ENCODE results near the gene FLRT1. TPM values are rescaled to one million over a fixed set of nuclear protein-coding genes. Genes with fewer than 3 reads are reported as not detected.

Gene FLRT1
- total and polyA plus RNA-seq, 7 experiments from 2014 or later, result 0.05 to 0.12 TPM; not detected in 5

DNA sequence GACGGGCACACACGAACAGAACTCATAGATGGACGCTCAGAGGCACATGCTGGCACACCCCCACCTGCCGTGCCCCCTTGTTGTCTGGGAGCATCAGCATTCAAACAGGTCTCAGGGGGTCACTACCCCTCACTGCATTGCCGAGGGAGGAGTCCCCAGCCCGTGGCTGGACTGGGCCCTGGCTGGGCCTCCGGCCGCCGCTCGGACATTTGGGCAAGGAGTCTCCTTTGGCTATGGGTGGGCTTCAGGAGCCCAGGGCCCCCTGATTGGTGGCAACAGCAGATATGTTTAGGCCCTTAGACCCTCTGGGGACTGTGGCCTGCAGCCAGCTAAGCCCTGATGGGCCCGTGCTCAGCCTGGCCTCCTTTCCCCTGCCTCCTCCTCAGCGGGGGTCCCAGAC lies 41.9 kb downstream of the FLRT1 start:
- DNase-seq (no peak), ATAC-seq (no peak)
- Histone ChIP-seq H3K27me3 (ENCODE audit: control insufficient read depth in 2 of 2, insufficient read depth in 2 of 2, low read length in 2 of 2) (no peaks in the 10 kb centered on the region), H3K9me3 (ENCODE audit: control insufficient read depth in 2 of 3, low read length in 3 of 3) (no peaks in the 10 kb centered on the region), H3K27ac (ENCODE audit: low read depth, low read length) (no peak overlapping the region), H3K4me1 (ENCODE audit: control insufficient read depth in 2 of 2, insufficient read depth in 2 of 2, low read length in 2 of 2) (no peaks in the 10 kb centered on the region), H3K36me3 (ENCODE audit: control insufficient read depth in 2 of 3, insufficient read depth in 3 of 3, low read length in 3 of 3) (no peaks in the 10 kb centered on the region), H3K4me3 (ENCODE audit: low read length) (no peak overlapping the region)
- H3K36me3 Mint-ChIP-seq, result no peaks in the 10 kb centered on the region
- no peak overlapping the region for H3K4me3 Mint-ChIP-seq
- CTCF ChIA-PET, result no interaction called here
- POLR2A ChIA-PET, result no interaction called here
- intact Hi-C loops (cut with micrococcal nuclease), result no loop called here
- H3K4me1 Mint-ChIP-seq, result peaks cover 0 to 5% (median 4%) of the 10 kb centered on the region in 7 donors
- no peak overlapping the region for H3K27ac Mint-ChIP-seq
- no peaks in the 10 kb centered on the region for H3K27me3 Mint-ChIP-seq
- no peaks in the 10 kb centered on the region for H3K9me3 Mint-ChIP-seq

DNA sequence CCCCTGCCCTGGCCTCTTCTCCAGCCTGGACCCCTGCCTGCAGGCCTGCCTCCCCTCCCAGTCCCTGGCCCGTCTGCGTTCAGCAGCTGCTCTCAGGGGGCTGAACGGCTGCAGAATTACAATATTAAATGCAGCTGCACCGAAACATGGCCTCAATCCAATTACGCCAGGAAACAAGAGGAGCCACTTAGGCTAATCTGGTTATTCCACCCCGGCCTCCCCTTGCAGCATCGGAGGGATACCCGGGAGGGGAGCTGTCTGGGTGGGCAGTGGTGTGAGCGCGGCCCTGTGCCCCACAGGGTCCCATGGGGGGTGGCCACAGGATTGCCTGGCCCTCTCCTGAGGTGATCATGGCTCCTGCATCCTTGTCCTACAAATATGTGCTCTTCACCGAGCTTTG lies 42.6 kb downstream of the FLRT1 start:
- ChIA-PET POLR2A (no interaction called here), CTCF (no interaction called here)
- Mint-ChIP-seq H3K27ac (no peak overlapping the region), H3K27me3 (no peaks in the 10 kb centered on the region), H3K36me3 (no peaks in the 10 kb centered on the region), H3K4me1 (peaks cover 0 to 5% (median 4%) of the 10 kb centered on the region in 7 donors), H3K9me3 (no peaks in the 10 kb centered on the region), H3K4me3 (peak overlapping the region in 1 of 10 donors; percentile 26)
- Histone ChIP-seq H3K27ac (ENCODE audit: low read depth, low read length) (no peak overlapping the region), H3K36me3 (ENCODE audit: control insufficient read depth in 2 of 3, insufficient read depth in 3 of 3, low read length in 3 of 3) (no peaks in the 10 kb centered on the region), H3K4me3 (ENCODE audit: low read length) (no peak overlapping the region), H3K27me3 (ENCODE audit: control insufficient read depth in 2 of 2, insufficient read depth in 2 of 2, low read length in 2 of 2) (no peaks in the 10 kb centered on the region), H3K4me1 (ENCODE audit: control insufficient read depth in 2 of 2, insufficient read depth in 2 of 2, low read length in 2 of 2) (no peaks in the 10 kb centered on the region), H3K9me3 (ENCODE audit: control insufficient read depth in 2 of 3, low read length in 3 of 3) (no peaks in the 10 kb centered on the region)
- intact Hi-C loops (cut with micrococcal nuclease), result no loop called here
- DNase-seq, result no peak
- ATAC-seq, result no peak

DNA sequence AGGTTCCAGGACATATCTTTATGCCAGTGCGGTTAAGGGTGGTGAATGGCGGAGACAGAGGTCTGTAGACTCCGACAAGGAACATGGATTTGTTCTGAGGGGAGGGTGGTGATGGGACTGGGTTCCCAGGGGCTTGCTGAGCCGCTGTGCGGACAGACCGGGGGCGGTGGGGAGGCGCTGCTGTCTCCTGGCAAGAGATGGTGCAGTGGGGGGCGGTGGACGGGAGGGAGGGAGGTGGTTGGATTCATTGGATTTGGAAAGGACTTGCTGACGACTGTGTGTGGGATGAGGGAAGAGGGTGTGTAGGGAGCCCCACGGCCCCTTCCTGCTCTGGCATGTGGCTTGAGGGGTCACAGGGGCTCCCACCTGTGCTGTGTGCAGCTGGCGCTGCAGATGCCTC lies 43.2 kb downstream of the FLRT1 start:
- no peaks in the 10 kb centered on the region for H3K4me1 ChIP-seq (ENCODE audit: control insufficient read depth in 2 of 2, insufficient read depth in 2 of 2, low read length in 2 of 2)
- intact Hi-C loops (cut with micrococcal nuclease), result no loop called here
- DNase-seq (no peak), ATAC-seq (no peak)
- Mint-ChIP-seq H3K27ac (no peak overlapping the region), H3K36me3 (no peaks in the 10 kb centered on the region), H3K4me3 (no peak overlapping the region), H3K27me3 (no peaks in the 10 kb centered on the region), H3K4me1 (peaks cover 0 to 5% (median 4%) of the 10 kb centered on the region in 7 donors), H3K9me3 (no peaks in the 10 kb centered on the region)
- H3K4me3 ChIP-seq (ENCODE audit: low read length), result no peak overlapping the region
- H3K36me3 ChIP-seq (ENCODE audit: control insufficient read depth in 2 of 3, insufficient read depth in 3 of 3, low read length in 3 of 3), result no peaks in the 10 kb centered on the region
- ChIA-PET CTCF (no interaction called here), POLR2A (no interaction called here)
- H3K27me3 ChIP-seq (ENCODE audit: control insufficient read depth in 2 of 2, insufficient read depth in 2 of 2, low read length in 2 of 2), result no peaks in the 10 kb centered on the region
- no peaks in the 10 kb centered on the region for H3K9me3 ChIP-seq (ENCODE audit: control insufficient read depth in 2 of 3, low read length in 3 of 3)
- H3K27ac ChIP-seq (ENCODE audit: low read depth, low read length), result no peak overlapping the region

DNA sequence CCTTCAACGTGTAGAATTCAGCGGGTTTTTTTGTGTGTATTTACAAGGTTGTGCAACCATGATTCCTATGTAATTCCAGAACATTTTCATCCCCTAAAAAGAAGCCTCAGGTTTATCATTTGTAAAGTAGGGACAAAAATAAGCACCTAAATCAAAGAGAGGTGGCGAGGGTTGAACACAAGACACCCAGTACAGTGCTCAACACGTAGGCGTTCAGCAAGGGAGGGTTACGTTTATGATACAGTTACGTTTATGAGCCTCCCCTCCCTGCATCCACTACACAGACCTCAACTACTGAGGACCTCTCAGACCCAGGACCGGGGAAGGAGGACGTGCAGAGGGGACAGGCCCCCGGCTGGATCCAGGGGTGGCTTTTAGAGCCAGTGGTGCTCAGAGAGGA lies 44.7 kb downstream of the FLRT1 start:
- no peak for DNase-seq
- H3K27ac ChIP-seq (ENCODE audit: low read depth, low read length), result no peak overlapping the region

DNA sequence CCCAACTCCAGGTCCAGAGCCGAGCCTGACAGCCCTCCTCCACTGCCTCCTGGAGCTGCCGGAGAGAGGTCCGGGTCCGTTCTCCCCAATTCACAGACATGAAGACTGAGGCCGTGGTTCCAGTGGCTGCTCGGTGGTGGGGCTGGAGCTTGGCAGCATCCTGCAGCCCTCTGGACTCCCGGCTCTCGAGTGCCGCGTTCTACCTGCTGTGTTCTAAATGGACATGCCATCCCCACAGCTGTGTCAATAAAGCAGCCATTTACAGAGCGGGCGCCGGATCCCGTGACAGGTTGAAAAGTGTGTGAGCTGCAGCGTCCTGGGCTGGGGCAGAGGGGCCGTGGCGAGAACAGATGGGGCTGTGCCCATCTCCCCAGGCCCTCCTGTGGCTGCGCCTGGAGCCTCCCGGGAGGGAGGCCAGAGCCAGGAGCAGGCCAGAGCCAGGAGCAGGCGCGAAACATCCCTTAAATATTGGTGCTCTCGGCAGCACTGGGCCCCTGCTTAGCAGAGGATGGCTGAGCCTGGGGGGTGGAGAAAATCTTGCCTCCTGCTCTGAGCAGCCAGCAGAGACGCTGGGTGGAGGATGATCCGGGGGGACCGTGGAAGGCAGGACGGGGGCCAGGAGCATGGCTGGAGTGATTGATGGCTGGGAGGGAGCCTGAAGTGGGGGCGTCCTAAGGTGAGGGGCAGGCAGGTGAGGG lies 46.2 kb downstream of the FLRT1 start:
- Histone ChIP-seq H3K9me3 (ENCODE audit: control insufficient read depth in 2 of 3, low read length in 3 of 3) (no peaks in the 10 kb centered on the region), H3K4me3 (ENCODE audit: low read length) (no peak overlapping the region), H3K27me3 (ENCODE audit: control insufficient read depth in 2 of 2, insufficient read depth in 2 of 2, low read length in 2 of 2) (no peaks in the 10 kb centered on the region), H3K4me1 (ENCODE audit: control insufficient read depth in 2 of 2, insufficient read depth in 2 of 2, low read length in 2 of 2) (no peaks in the 10 kb centered on the region), H3K36me3 (ENCODE audit: control insufficient read depth in 2 of 3, insufficient read depth in 3 of 3, low read length in 3 of 3) (no peaks in the 10 kb centered on the region), H3K27ac (ENCODE audit: low read depth, low read length) (no peak overlapping the region)
- intact Hi-C loops (cut with micrococcal nuclease), result no loop called here
- Mint-ChIP-seq H3K4me1 (no peaks in the 10 kb centered on the region), H3K4me3 (no peak overlapping the region), H3K9me3 (no peaks in the 10 kb centered on the region), H3K36me3 (no peaks in the 10 kb centered on the region), H3K27me3 (no peaks in the 10 kb centered on the region), H3K27ac (no peak overlapping the region)
- DNase-seq (no peak), ATAC-seq (no peak)
- CTCF ChIA-PET, result no interaction called here
- POLR2A ChIA-PET, result no interaction called here

More for the DNA sequence above, 44.7 kb downstream of the FLRT1 start:
- Histone ChIP-seq H3K36me3 (ENCODE audit: control insufficient read depth in 2 of 3, insufficient read depth in 3 of 3, low read length in 3 of 3) (no peaks in the 10 kb centered on the region), H3K9me3 (ENCODE audit: control insufficient read depth in 2 of 3, low read length in 3 of 3) (no peaks in the 10 kb centered on the region), H3K4me3 (ENCODE audit: low read length) (no peak overlapping the region), H3K4me1 (ENCODE audit: control insufficient read depth in 2 of 2, insufficient read depth in 2 of 2, low read length in 2 of 2) (no peaks in the 10 kb centered on the region), H3K27me3 (ENCODE audit: control insufficient read depth in 2 of 2, insufficient read depth in 2 of 2, low read length in 2 of 2) (no peaks in the 10 kb centered on the region)
- ChIA-PET CTCF (no interaction called here), POLR2A (no interaction called here)
- Mint-ChIP-seq H3K4me1 (peaks cover 0 to 4% (median 0%) of the 10 kb centered on the region in 7 donors), H3K4me3 (no peak overlapping the region), H3K27ac (no peak overlapping the region), H3K36me3 (no peaks in the 10 kb centered on the region), H3K9me3 (no peaks in the 10 kb centered on the region), H3K27me3 (no peaks in the 10 kb centered on the region)
- no peak for ATAC-seq
- intact Hi-C loops (cut with micrococcal nuclease), result no loop called here

DNA sequence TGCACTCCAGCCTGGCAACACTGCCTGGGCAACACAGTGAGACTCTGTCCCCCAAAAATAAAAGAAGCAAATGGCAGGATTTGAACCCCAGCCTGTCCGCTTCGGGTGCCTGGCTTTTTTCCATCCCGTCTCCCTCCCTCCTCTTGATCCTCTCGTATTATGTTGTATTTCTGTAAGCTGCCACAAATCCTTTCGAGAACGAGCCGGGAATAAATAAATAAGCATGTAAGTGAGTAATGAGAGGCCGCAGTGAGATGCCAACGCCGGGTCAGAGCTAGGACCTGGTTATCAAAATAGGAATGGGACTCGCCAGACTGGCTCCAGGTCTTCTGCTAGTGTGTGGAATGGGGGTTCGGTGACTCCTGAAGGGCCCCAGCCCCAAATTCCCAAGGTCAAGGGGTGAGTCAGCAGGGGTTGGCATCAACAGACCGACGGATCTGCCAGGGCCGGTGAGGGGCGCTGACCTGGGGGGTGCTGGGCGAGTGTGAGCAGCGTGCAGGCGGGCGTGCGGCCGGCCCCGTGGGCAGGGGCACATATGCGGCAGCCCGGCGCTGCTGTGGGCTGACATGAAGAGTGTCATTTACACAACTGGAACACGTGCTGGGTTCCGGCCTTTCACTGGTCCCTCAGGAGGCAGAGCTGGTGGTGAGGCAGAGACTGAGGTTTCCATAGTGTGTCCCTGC lies 47.8 kb downstream of the FLRT1 start:
- Mint-ChIP-seq H3K27me3 (peaks cover 0 to under 1% (median 0%) of the 10 kb centered on the region in 5 donors), H3K27ac (peak overlapping the region in 1 of 9 donors; percentile 30), H3K9me3 (no peaks in the 10 kb centered on the region), H3K4me1 (no peaks in the 10 kb centered on the region), H3K4me3 (no peak overlapping the region), H3K36me3 (no peaks in the 10 kb centered on the region)
- no peaks in the 10 kb centered on the region for H3K9me3 ChIP-seq (ENCODE audit: control insufficient read depth in 2 of 3, low read length in 3 of 3)
- no peaks in the 10 kb centered on the region for H3K4me1 ChIP-seq (ENCODE audit: control insufficient read depth in 2 of 2, insufficient read depth in 2 of 2, low read length in 2 of 2)
- no peak for DNase-seq
- H3K27me3 ChIP-seq (ENCODE audit: control insufficient read depth in 2 of 2, insufficient read depth in 2 of 2, low read length in 2 of 2), result no peaks in the 10 kb centered on the region
- ChIA-PET CTCF (no interaction called here), POLR2A (no interaction called here)
- H3K27ac ChIP-seq (ENCODE audit: low read depth, low read length), result no peak overlapping the region
- H3K36me3 ChIP-seq (ENCODE audit: control insufficient read depth in 2 of 3, insufficient read depth in 3 of 3, low read length in 3 of 3), result no peaks in the 10 kb centered on the region
- intact Hi-C loops (cut with micrococcal nuclease), result no loop called here
- no peak overlapping the region for H3K4me3 ChIP-seq (ENCODE audit: low read length)
- no peak for ATAC-seq

All from naive thymus-derived CD4-positive, alpha-beta T cell (primary cell).